Hippocampal formation (tissue), 2 donors: ENCODE data around the gene TRA2A.
"Not testable (repeated sequence)": the region's sequence is repeated elsewhere in the genome, so short reads cannot be mapped to it uniquely, and the experiment has no call there.

ENCODE experiments used
- DNase-seq, 2 donors: peaks; one replicate each; lab custom pipeline; 2025; lab: John Stamatoyannopoulos, UW

Gene TRA2A

GRCh38 chr7:23494009-23494408 lies 37.8 kb downstream of the TRA2A start:
- DNase-seq: no peak

- no peak for DNase-seq
Measured at GRCh38 chr7:23491502-23491901, 40.3 kb downstream of the TRA2A start.

GRCh38 chr7:23490357-23491135 lies 41.2 kb downstream of the TRA2A start:
- peak in 1 of 2 donors; percentile 18 for DNase-seq

GRCh38 chr7:23488714-23489113 lies 43.1 kb downstream of the TRA2A start:
- DNase-seq: not testable (repeated sequence)

- DNase-seq: no peak
Measured at GRCh38 chr7:23487670-23488069, 44.1 kb downstream of the TRA2A start.

- DNase-seq: no peak
Measured at GRCh38 chr7:23486002-23486773, 45.6 kb downstream of the TRA2A start.

- DNase-seq: no peak
Measured at GRCh38 chr7:23482686-23483085, 49.1 kb downstream of the TRA2A start.

- no peak for DNase-seq
Measured at GRCh38 chr7:23477962-23478866, 53.6 kb downstream of the TRA2A start.

GRCh38 chr7:23477157-23477499 lies 54.7 kb downstream of the TRA2A start:
- DNase-seq: no peak

- DNase-seq: no peak
Measured at GRCh38 chr7:23476286-23477156, 55.3 kb downstream of the TRA2A start.

GRCh38 chr7:23475576-23475839 lies 56.3 kb downstream of the TRA2A start:
- DNase-seq: no peak

- no peak for DNase-seq
Measured at GRCh38 chr7:23474829-23475575, 56.8 kb downstream of the TRA2A start.

- no peak for DNase-seq
Measured at GRCh38 chr7:23474094-23474828, 57.5 kb downstream of the TRA2A start.

GRCh38 chr7:23473844-23474093 lies 58.0 kb downstream of the TRA2A start:
- no peak for DNase-seq

GRCh38 chr7:23472956-23473843 lies 58.6 kb downstream of the TRA2A start:
- DNase-seq: no peak

GRCh38 chr7:23472556-23472955 lies 59.2 kb downstream of the TRA2A start:
- DNase-seq: no peak

GRCh38 chr7:23472046-23472445 lies 59.7 kb downstream of the TRA2A start:
- no peak for DNase-seq

- no peak for DNase-seq
Measured at GRCh38 chr7:23471106-23471859, 60.5 kb downstream of the TRA2A start.
